Panc1 (cell line): ENCODE data around the gene SYNPO. TPM values are rescaled to one million over a fixed set of nuclear protein-coding genes. Genes with fewer than 3 reads are reported as not detected.
A peak's percentile ranks its signal among the peaks of the same experiment; 100 is the strongest.

Experiments used
- ATAC-seq: fragments of 200-7000 bp; cut with Tn5 transposase; 2 replicates; pipeline ENCODE4 v1.9.1; 2020; ENCODE audit warnings: mild to moderate bottlenecking, moderate library complexity
- BruUV-seq: library from RNA; stranded (reverse); fragments of 400-500 nt; replicated peaks from 2 replicates; lab custom pipeline; 2021; lab: Mats Ljungman, UMichigan
- CTCF ChIA-PET: fragments of 300-600 bp; sonication (Branson Sonifier 250); formaldehyde crosslinking; loops from one replicate; lab custom pipeline; 2022; ENCODE audit warnings: antibody characterized with exemption; lab: Charles Lee
- POLR2A ChIA-PET: fragments of 300-600 bp; sonication (Branson Sonifier 250); formaldehyde crosslinking; loops from one replicate; lab custom pipeline; 2022; ENCODE audit warnings: antibody characterized with exemption; lab: Charles Lee
- DNase-seq: peaks from one replicate; pipeline ENCODE4 v3.0.0-alpha.2; 2010; ENCODE audit warnings: low read depth, low spot score
- H3K27ac ChIP-seq: 2 replicates; pipeline ENCODE4 v1.5.1; 2011; ENCODE audit warnings: mild to moderate bottlenecking, low read length, inconsistent platforms
- H3K27me3 ChIP-seq: fragments of 200-500 bp; sonication (Bioruptor generic); 2 replicates; pipeline ENCODE4 v1.6.0; 2014; ENCODE audit warnings: low read length, inconsistent platforms; ENCODE audit not compliant: control insufficient read depth, insufficient read depth
- H3K36me3 ChIP-seq: fragments of 200-500 bp; sonication (Bioruptor generic); 2 replicates; pipeline ENCODE4 v1.5.1; 2014; ENCODE audit warnings: inconsistent platforms, mild to moderate bottlenecking, low read length, moderate library complexity; ENCODE audit not compliant: control insufficient read depth, insufficient read depth
- H3K4me1 ChIP-seq: 2 replicates; pipeline ENCODE4 v1.5.1; 2011; ENCODE audit warnings: inconsistent platforms, mild to moderate bottlenecking, low read length, moderate library complexity; ENCODE audit not compliant: control insufficient read depth, insufficient read depth
- H3K4me3 ChIP-seq, 2 experiments: 2 replicates each; pipeline ENCODE4 v1.5.1; 2011 to 2012; ENCODE audit warnings: low read depth in 2 of 2, low read length in 2 of 2, mild to moderate bottlenecking in 2 of 2, inconsistent platforms in 1 of 2, moderate library complexity in 1 of 2
- H3K9me3 ChIP-seq: fragments of 200-500 bp; sonication (Bioruptor generic); 2 replicates; pipeline ENCODE4 v1.5.1; 2014; ENCODE audit warnings: low read depth, mild to moderate bottlenecking, inconsistent platforms, low read length, moderate library complexity; ENCODE audit not compliant: control insufficient read depth, insufficient read depth
- CTCF ChIP-seq: fragments of 450-650 bp; IDR thresholded peaks from 2 replicates; pipeline ENCODE4 v1.5.1; 2017; ENCODE audit warnings: mild to moderate bottlenecking
- POLR2AphosphoS5 ChIP-seq: IDR thresholded peaks from 2 replicates; pipeline ENCODE4 v1.6.1; 2012; ENCODE audit warnings: mild to moderate bottlenecking, low read depth, low read length, moderate library complexity
- REST ChIP-seq, 2 experiments: IDR thresholded peaks; 2 replicates each; pipeline ENCODE4 v1.6.1; 2011 to 2012; ENCODE audit warnings: low read depth in 2 of 2, control low read depth in 1 of 2, low read length in 1 of 2, mild to moderate bottlenecking in 1 of 2, moderate library complexity in 1 of 2; ENCODE audit not compliant: insufficient read depth in 1 of 2
- SIN3A ChIP-seq: IDR thresholded peaks from 2 replicates; pipeline ENCODE4 v1.6.1; 2012; ENCODE audit warnings: low read depth, mild to moderate bottlenecking, low read length, moderate library complexity, borderline replicate concordance; ENCODE audit not compliant: insufficient read depth
- TCF7L2 ChIP-seq: IDR thresholded peaks from 2 replicates; pipeline ENCODE4 v1.6.1; 2011; ENCODE audit warnings: mild to moderate bottlenecking, low read depth, low read length, inconsistent platforms
- in situ Hi-C: cut with HindIII; loops from 2 replicates; pipeline ENCODE4 v1.10.0; 2016; ENCODE audit warnings: low sequenced_read_pairs, low pct_unique_long_range_greater_than_20kb
- intact Hi-C: fragments of 100-400 bp; cut with micrococcal nuclease; formaldehyde crosslinking; loops from one replicate; pipeline ENCODE4 v1.10.0; 2022; ENCODE audit not compliant: unreplicated experiment
- total RNA-seq: library from RNA; stranded (reverse); gene quantifications from one replicate; pipeline ENCODE4 v1.2.1, GENCODE V29; 2021; ENCODE audit not compliant: unreplicated experiment

SYNPO gene
- total RNA-seq, 1 experiment from 2014 or later, result 82.8 TPM

- BruUV-seq, result no TSS peak
- ChIA-PET POLR2A (interaction anchor here (0.5 kb wide), 1 partner anchor 31 kb away, joined by 5 read pairs; no protein-coding TSS in a partner anchor), CTCF (interaction anchor here (1.3 kb wide), 1 partner anchor 99 kb away, joined by 4 read pairs; no protein-coding TSS in a partner anchor)
- in situ Hi-C loops, result no loop called here
- peak; percentile 57 for TF ChIP-seq POLR2AphosphoS5
- no peak for TF ChIP-seq CTCF
- no peak for TF ChIP-seq TCF7L2
- intact Hi-C loops, result no loop called here
- Histone ChIP-seq H3K36me3 (no peaks in the 10 kb centered on the region), H3K4me3 (no peak overlapping the region), H3K27ac (0 out of 2 replicates have a peak overlapping the region, but pooled peaks have one; percentile 17), H3K4me1 (peaks cover 11% of the 10 kb centered on the region; the same call in 1 of the 2 replicates), H3K9me3 (no peaks in the 10 kb centered on the region), H3K27me3 (no peaks in the 10 kb centered on the region)
- ATAC-seq (peak; percentile 18; the same call in 1 of the 2 replicates), DNase-seq (no peak)
These were observed 18.3 kb downstream of the SYNPO start for GRCh38 chr5:150658699-150659265.

- Histone ChIP-seq H3K4me3 (no peak overlapping the region), H3K9me3 (no peaks in the 10 kb centered on the region), H3K27ac (no peak overlapping the region), H3K4me1 (peaks cover 9% of the 10 kb centered on the region; the same call in 1 of the 2 replicates), H3K36me3 (no peaks in the 10 kb centered on the region), H3K27me3 (no peaks in the 10 kb centered on the region)
- no peak for TF ChIP-seq REST (IDR thresholded peaks at IDR 0.05; ENCODE audit: insufficient read depth in 1 of 2, low read depth in 2 of 2, low read length in 1 of 2)
- no peak for TF ChIP-seq TCF7L2
- TF ChIP-seq POLR2AphosphoS5, result no peak
- no peak for TF ChIP-seq SIN3A
- TF ChIP-seq CTCF, result no peak
- ChIA-PET CTCF (interaction anchor here (0.6 to 1.3 kb wide), 2 partner anchors 100 to 103 kb away, joined by 4 to 5 read pairs; no protein-coding TSS in a partner anchor), POLR2A (interaction anchor here (0.5 kb wide), 1 partner anchor 30 kb away, joined by 5 read pairs; no protein-coding TSS in a partner anchor)
- no TSS peak for BruUV-seq
- DNase-seq (no peak), ATAC-seq (no peak)
- in situ Hi-C loops (no loop called here), intact Hi-C loops (no loop called here)
These were observed 19.1 kb downstream of the SYNPO start for GRCh38 chr5:150659360-150660107.
